Measurements from ENCODE around the gene GNG12.

DNA sequence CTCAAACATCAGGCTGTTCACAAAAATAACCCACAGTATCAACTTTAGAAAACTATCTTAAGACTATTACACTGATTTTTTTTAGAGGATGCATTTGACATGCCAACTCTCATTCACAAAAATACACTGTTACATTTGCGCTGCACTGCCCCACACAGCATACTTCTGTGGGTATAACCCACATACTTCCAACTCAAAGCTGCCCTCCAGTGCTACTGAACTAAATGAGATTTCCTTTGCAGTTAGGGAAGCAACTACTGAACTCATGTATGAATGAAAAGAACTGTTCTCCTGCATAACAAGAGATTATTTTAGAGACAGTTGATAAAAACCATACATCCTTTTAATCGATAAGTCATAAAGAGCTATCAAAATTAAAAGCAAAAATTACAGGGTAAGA is 174.0 kb downstream of the GNG12 start:
- TF ChIP-seq, protein P1, sequence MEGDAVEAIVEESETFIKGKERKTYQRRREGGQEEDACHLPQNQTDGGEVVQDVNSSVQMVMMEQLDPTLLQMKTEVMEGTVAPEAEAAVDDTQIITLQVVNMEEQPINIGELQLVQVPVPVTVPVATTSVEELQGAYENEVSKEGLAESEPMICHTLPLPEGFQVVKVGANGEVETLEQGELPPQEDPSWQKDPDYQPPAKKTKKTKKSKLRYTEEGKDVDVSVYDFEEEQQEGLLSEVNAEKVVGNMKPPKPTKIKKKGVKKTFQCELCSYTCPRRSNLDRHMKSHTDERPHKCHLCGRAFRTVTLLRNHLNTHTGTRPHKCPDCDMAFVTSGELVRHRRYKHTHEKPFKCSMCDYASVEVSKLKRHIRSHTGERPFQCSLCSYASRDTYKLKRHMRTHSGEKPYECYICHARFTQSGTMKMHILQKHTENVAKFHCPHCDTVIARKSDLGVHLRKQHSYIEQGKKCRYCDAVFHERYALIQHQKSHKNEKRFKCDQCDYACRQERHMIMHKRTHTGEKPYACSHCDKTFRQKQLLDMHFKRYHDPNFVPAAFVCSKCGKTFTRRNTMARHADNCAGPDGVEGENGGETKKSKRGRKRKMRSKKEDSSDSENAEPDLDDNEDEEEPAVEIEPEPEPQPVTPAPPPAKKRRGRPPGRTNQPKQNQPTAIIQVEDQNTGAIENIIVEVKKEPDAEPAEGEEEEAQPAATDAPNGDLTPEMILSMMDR (IDR thresholded peaks at IDR 0.05; ENCODE audit: low read depth, low read length): no peak
- TF ChIP-seq, protein P2, sequence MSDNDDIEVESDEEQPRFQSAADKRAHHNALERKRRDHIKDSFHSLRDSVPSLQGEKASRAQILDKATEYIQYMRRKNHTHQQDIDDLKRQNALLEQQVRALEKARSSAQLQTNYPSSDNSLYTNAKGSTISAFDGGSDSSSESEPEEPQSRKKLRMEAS (IDR thresholded peaks at IDR 0.05; ENCODE audit: low read depth, low read length): no peak
- no peak for TF ChIP-seq POLR2A (IDR thresholded peaks at IDR 0.05; ENCODE audit: extremely low read depth, insufficient read length)

Data from NB4 (cell line).